K562 (cell line): ENCODE results near the gene ATF6B. TPM values are rescaled to one million over a fixed set of nuclear protein-coding genes. Genes with fewer than 3 reads are reported as not detected.

Experiments used
- AFF1 ChIP-seq, 2 experiments: fragments of 450-650 bp; IDR thresholded peaks; 2 replicates each; pipeline ENCODE4 v1.6.1; 2018; ENCODE audit warnings: mild to moderate bottlenecking in 2 of 2, low read depth in 1 of 2; ENCODE audit not compliant: partially characterized antibody in 2 of 2
- ASH1L ChIP-seq: fragments of 450-650 bp; IDR thresholded peaks from 2 replicates; pipeline ENCODE4 v1.6.1; 2018; ENCODE audit warnings: borderline replicate concordance, mild to moderate bottlenecking, low read depth; ENCODE audit not compliant: partially characterized antibody
- CBX8 ChIP-seq: fragments of 200-600 bp; sonication (generic); IDR thresholded peaks from 2 replicates; pipeline ENCODE4 v1.6.1; 2012; ENCODE audit warnings: borderline replicate concordance, mixed run types, low read depth, mild to moderate bottlenecking, moderate library complexity, mixed read lengths, low read length, control low read depth, inconsistent platforms; ENCODE audit not compliant: poor library complexity, severe bottlenecking; ENCODE audit errors: extremely low read depth
- CHD2 ChIP-seq: IDR thresholded peaks from 2 replicates; pipeline ENCODE4 v1.6.1; 2011; ENCODE audit warnings: low read depth, low read length
- DPF2 ChIP-seq: fragments of 450-650 bp; IDR thresholded peaks from 2 replicates; pipeline ENCODE4 v1.6.1; 2016
- ESRRA ChIP-seq: fragments of 450-650 bp; IDR thresholded peaks from 2 replicates; pipeline ENCODE4 v1.6.1; 2014; ENCODE audit warnings: low read depth, mild to moderate bottlenecking, moderate library complexity, borderline replicate concordance
- MTA3 ChIP-seq: fragments of 450-650 bp; formaldehyde crosslinking; IDR thresholded peaks from 2 replicates; pipeline ENCODE4 v1.6.1; 2017; ENCODE audit warnings: mild to moderate bottlenecking, borderline replicate concordance
- NFYB ChIP-seq: IDR thresholded peaks from 2 replicates; pipeline ENCODE4 v1.6.1; 2011; ENCODE audit warnings: mild to moderate bottlenecking, moderate library complexity; ENCODE audit not compliant: insufficient read length; ENCODE audit errors: extremely low read depth
- PHTF2 ChIP-seq: fragments of 250-450 bp; sonication (Bioruptor Pico); IDR thresholded peaks from 2 replicates; pipeline ENCODE4 v1.5.0; 2021; ENCODE audit warnings: mild to moderate bottlenecking
- SAFB2 ChIP-seq: fragments of 200-400 bp; formaldehyde crosslinking; IDR thresholded peaks from 2 replicates; pipeline ENCODE4 v1.6.1; 2018; ENCODE audit warnings: borderline replicate concordance, low read length, low read depth, moderate library complexity; ENCODE audit not compliant: severe bottlenecking
- SMARCE1 ChIP-seq: fragments of 450-650 bp; IDR thresholded peaks from 2 replicates; pipeline ENCODE4 v1.7.1; 2016; ENCODE audit warnings: mild to moderate bottlenecking
- USF2 ChIP-seq: sonication (generic); formaldehyde crosslinking; IDR thresholded peaks from 2 replicates; pipeline ENCODE4 v1.5.0; 2020; ENCODE audit warnings: missing genetic modification reagents
- ZNF407 ChIP-seq: fragments of 450-650 bp; IDR thresholded peaks from 2 replicates; pipeline ENCODE4 v1.6.1; 2016; ENCODE audit warnings: low read depth
- polyA plus RNA-seq, 8 experiments: library from polyadenylated mRNA; depleted of rRNA in 4 of 8; stranded (reverse) in 5 of 8; unstranded in 3 of 8; fragments of >200 nt; fragmentation: Nextera tagmentation in 2 of 8; fragmentation: Illumina TruSeq in 1 of 8; extraction: Ambion mirVana in 2 of 8; extraction: Trizol in 1 of 8; gene quantifications; 2 replicates each; pipeline versions ENCODE4 v1.2.1 to v1.2.3, GENCODE V29; 2011 to 2014; ENCODE audit warnings: inconsistent platforms in 1 of 8, missing spikeins in 1 of 8
- total RNA-seq, 7 experiments: library from RNA; depleted of rRNA in 6 of 7; stranded (reverse); fragments of >200 nt in 6 of 7; fragmentation: Illumina TruSeq in 2 of 7; extraction: Trizol in 2 of 7; gene quantifications; 2 replicates each; pipeline versions ENCODE4 v1.2.1 to v1.2.3, GENCODE V29; 2011 to 2021; ENCODE audit warnings: low replicate concordance in 1 of 7

Gene ATF6B
- total and polyA plus RNA-seq, 9 of the 15 experiments (the other 6 are each of a cell fraction or from before 2014, with no cell fraction given): 20.7 to 131 (median 31.7) TPM

GRCh38 chr6:32085759-32086459 is 42.1 kb downstream of the ATF6B start (continued):
- TF ChIP-seq ZNF407: no peak
- no peak for TF ChIP-seq CHD2
- no peak for TF ChIP-seq ASH1L
- no peak for TF ChIP-seq PHTF2 (CRISPR knock-in tag)
- no peak for TF ChIP-seq NFYB
- TF ChIP-seq CBX8: no peak
- no peak for TF ChIP-seq AFF1 (IDR thresholded peaks at IDR 0.05; ENCODE audit: low read depth in 1 of 2, partially characterized antibody in 2 of 2)
- 0 out of 2 replicates have a peak, but pooled peaks have one; percentile 4 for TF ChIP-seq USF2
- 0 out of 2 replicates have a peak, but pooled peaks have one; percentile 11 for TF ChIP-seq ESRRA
- TF ChIP-seq SMARCE1: 0 out of 2 replicates have a peak, but pooled peaks have one; percentile 20
- peak; percentile 34; the same call in 1 of the 2 replicates for TF ChIP-seq MTA3
- no peak for TF ChIP-seq DPF2
- TF ChIP-seq SAFB2: no peak
